H1 (cell line): ENCODE measurements around the gene COX19. TPM values are rescaled to one million over a fixed set of nuclear protein-coding genes. Genes with fewer than 3 reads are reported as not detected.

ENCODE experiments used
- CTCF ChIA-PET: fragments of 300-600 bp; sonication (Branson Sonifier 250); formaldehyde crosslinking; loops from one replicate; lab custom pipeline; 2021; ENCODE audit not compliant: partially characterized antibody; lab: Charles Lee
- POLR2A ChIA-PET: fragments of 300-600 bp; sonication (Branson Sonifier 250); formaldehyde crosslinking; loops from one replicate; lab custom pipeline; 2021; ENCODE audit warnings: inconsistent platforms; ENCODE audit not compliant: partially characterized antibody; lab: Charles Lee
- DNase-seq, 2 experiments: peaks; one replicate each; pipeline versions ENCODE4 v3.0.0 to v3.0.0-alpha.2; 2010 to 2022; ENCODE audit warnings: low spot score in 2 of 2, low read depth in 1 of 2, mixed read lengths in 1 of 2
- FAIRE-seq: peaks from 2 replicates; lab custom pipeline; 2011; peaks lifted over from hg19 to GRCh38; lab: Jason Lieb, UNC
- H2AFZ ChIP-seq: 2 replicates; pipeline ENCODE4 v1.8.1; 2012; ENCODE audit warnings: low read length, inconsistent platforms
- H2AK5ac ChIP-seq: 2 replicates; pipeline ENCODE4 v1.6.1; 2013; ENCODE audit warnings: low read depth, low read length
- H2BK120ac ChIP-seq: replicated peaks from 2 replicates; pipeline ENCODE3; 2013; ENCODE audit warnings: low read depth, low read length, inconsistent platforms
- H2BK12ac ChIP-seq: 2 replicates; pipeline ENCODE4 v1.6.1; 2013; ENCODE audit warnings: low read depth, low read length
- H2BK15ac ChIP-seq: 2 replicates; pipeline ENCODE4 v1.6.1; 2013; ENCODE audit warnings: low read length
- H2BK20ac ChIP-seq: 2 replicates; pipeline ENCODE4 v1.6.1; 2013; ENCODE audit warnings: low read length
- H2BK5ac ChIP-seq: 2 replicates; pipeline ENCODE4 v1.6.1; 2013; ENCODE audit warnings: low read depth, low read length
- H3K14ac ChIP-seq: 2 replicates; pipeline ENCODE4 v1.6.1; 2013; ENCODE audit warnings: inconsistent platforms; ENCODE audit not compliant: insufficient read length
- H3K18ac ChIP-seq: 2 replicates; pipeline ENCODE4 v1.6.1; 2013; ENCODE audit warnings: low read length; ENCODE audit errors: extremely low read depth
- H3K23ac ChIP-seq: 2 replicates; pipeline ENCODE4 v1.6.1; 2013; ENCODE audit warnings: inconsistent platforms; ENCODE audit not compliant: insufficient read length
- H3K23me2 ChIP-seq: 2 replicates; pipeline ENCODE4 v1.6.1; 2013; ENCODE audit warnings: low read depth, low read length
- H3K27ac ChIP-seq: 2 replicates; pipeline ENCODE4 v1.6.1; 2011; ENCODE audit warnings: low read depth, low read length, inconsistent platforms
- H3K27me3 ChIP-seq, 4 experiments: replicated peaks in 1 of 4; 1 replicate in 1 of 4; 2 replicates in 3 of 4; pipeline versions ENCODE4 v1.6.1 to v1.8.1; 2011 to 2013; ENCODE audit warnings: low read length in 3 of 4, mild to moderate bottlenecking in 3 of 4, inconsistent platforms in 2 of 4, mixed read lengths in 2 of 4, moderate library complexity in 1 of 4; ENCODE audit not compliant: control insufficient read depth in 3 of 4, insufficient read depth in 3 of 4; ENCODE audit errors: extremely low read depth in 1 of 4
- H3K36me3 ChIP-seq, 4 experiments: 2 replicates each; pipeline versions ENCODE4 v1.6.1 to v1.8.1; 2011 to 2013; ENCODE audit warnings: mild to moderate bottlenecking in 4 of 4, low read length in 3 of 4, moderate library complexity in 2 of 4, control low read depth in 1 of 4, inconsistent platforms in 1 of 4; ENCODE audit not compliant: insufficient read depth in 4 of 4, control insufficient read depth in 2 of 4
- H3K4ac ChIP-seq: replicated peaks from 2 replicates; pipeline ENCODE3; 2013; ENCODE audit warnings: low read length, low read depth, mixed read lengths, inconsistent platforms; ENCODE audit not compliant: insufficient read length
- H3K4me1 ChIP-seq, 4 experiments: replicated peaks in 1 of 4; 1 replicate in 1 of 4; 2 replicates in 3 of 4; pipeline versions ENCODE4 v1.6.1 to v1.8.1; 2011 to 2013; ENCODE audit warnings: low read length in 3 of 4, inconsistent platforms in 2 of 4, mixed read lengths in 1 of 4; ENCODE audit not compliant: insufficient read depth in 4 of 4, control insufficient read depth in 3 of 4
- H3K4me2 ChIP-seq, 2 experiments: 2 replicates each; pipeline versions ENCODE4 v1.6.1 to v1.8.1; 2011 to 2013; ENCODE audit warnings: low read depth in 2 of 2, low read length in 2 of 2, control low read depth in 1 of 2, inconsistent platforms in 1 of 2, mild to moderate bottlenecking in 1 of 2; ENCODE audit not compliant: insufficient read depth in 1 of 2
- H3K4me3 ChIP-seq, 4 experiments: fragments of 200-600, 300-600 bp in 1 of 4; sonication (generic), shearing (Covaris generic), sonication (Bioruptor Twin) in 1 of 4; 2 replicates each; pipeline versions ENCODE4 v1.5.1 to v1.8.1; 2011 to 2016; ENCODE audit warnings: low read length in 4 of 4, low read depth in 3 of 4, control low read depth in 2 of 4, inconsistent platforms in 2 of 4, mild to moderate bottlenecking in 2 of 4, mixed read lengths in 1 of 4, moderate library complexity in 1 of 4; ENCODE audit not compliant: insufficient read depth in 2 of 4; ENCODE audit errors: extremely low read depth in 1 of 4
- H3K56ac ChIP-seq: replicated peaks from 2 replicates; pipeline ENCODE3; 2013; ENCODE audit warnings: low read depth, mild to moderate bottlenecking, mixed read lengths, low read length, inconsistent platforms; ENCODE audit not compliant: insufficient read length
- H3K79me1 ChIP-seq: 2 replicates; pipeline ENCODE4 v1.6.1; 2013; ENCODE audit warnings: low read depth, low read length, control low read depth
- H3K79me2 ChIP-seq, 2 experiments: 2 replicates each; pipeline versions ENCODE4 v1.6.1 to v1.8.1; 2012 to 2013; ENCODE audit warnings: low read length in 2 of 2, mild to moderate bottlenecking in 2 of 2, inconsistent platforms in 1 of 2; ENCODE audit not compliant: insufficient read depth in 2 of 2, control insufficient read depth in 1 of 2
- H3K9ac ChIP-seq, 4 experiments: replicated peaks in 1 of 4; 1 replicate in 1 of 4; 2 replicates in 3 of 4; pipeline versions ENCODE4 v1.6.1 to v1.8.1; 2011 to 2013; ENCODE audit warnings: low read depth in 3 of 4, low read length in 3 of 4, control low read depth in 2 of 4, mild to moderate bottlenecking in 2 of 4, moderate library complexity in 2 of 4, inconsistent platforms in 1 of 4; ENCODE audit errors: extremely low read depth in 1 of 4
- H3K9me3 ChIP-seq, 2 experiments: 2 replicates each; pipeline versions ENCODE4 v1.6.1 to v1.8.1; 2012 to 2013; ENCODE audit warnings: mild to moderate bottlenecking in 2 of 2, moderate library complexity in 2 of 2, control low read depth in 1 of 2, inconsistent platforms in 1 of 2, low read depth in 1 of 2, low read length in 1 of 2, mixed read lengths in 1 of 2; ENCODE audit not compliant: insufficient read depth in 2 of 2
- H4K20me1 ChIP-seq, 2 experiments: replicated peaks in 1 of 2; 2 replicates each; pipeline versions ENCODE3 to v1.8.1; 2011 to 2013; ENCODE audit warnings: inconsistent platforms in 2 of 2, low read length in 2 of 2, mild to moderate bottlenecking in 1 of 2; ENCODE audit not compliant: insufficient read depth in 2 of 2, control insufficient read depth in 1 of 2
- H4K5ac ChIP-seq: 2 replicates; pipeline ENCODE4 v1.6.1; 2013; ENCODE audit warnings: low read length, low read depth, mixed read lengths, inconsistent platforms; ENCODE audit not compliant: insufficient read length
- H4K8ac ChIP-seq: 2 replicates; pipeline ENCODE4 v1.8.0; 2013; ENCODE audit warnings: mild to moderate bottlenecking, moderate library complexity, low read length, inconsistent platforms; ENCODE audit not compliant: insufficient read depth; ENCODE audit errors: extremely low read depth
- H4K91ac ChIP-seq: replicated peaks from 2 replicates; pipeline ENCODE3; 2013; ENCODE audit warnings: low read length, mixed read lengths, inconsistent platforms; ENCODE audit not compliant: insufficient read length
- CTBP2 ChIP-seq: IDR thresholded peaks from 2 replicates; pipeline ENCODE4 v1.7.0; 2011; ENCODE audit warnings: borderline replicate concordance, mild to moderate bottlenecking, moderate library complexity, mixed read lengths, low read length; ENCODE audit not compliant: insufficient read depth, insufficient read length
- EZH2 ChIP-seq: fragments of 200-600 bp; sonication (generic); IDR thresholded peaks from 2 replicates; pipeline ENCODE4 v1.7.1; 2012; ENCODE audit warnings: low read depth, mild to moderate bottlenecking, moderate library complexity, low read length, inconsistent platforms; ENCODE audit not compliant: severe bottlenecking
- RBBP5 ChIP-seq: IDR thresholded peaks from 2 replicates; pipeline ENCODE4 v1.7.1; 2012; ENCODE audit warnings: low read depth, mild to moderate bottlenecking, inconsistent platforms, low read length, moderate library complexity, borderline replicate concordance
- RFX5 ChIP-seq: IDR thresholded peaks from 2 replicates; pipeline ENCODE4 v1.6.1; 2011; ENCODE audit warnings: low read depth, low read length, improper control_type of control experiment, borderline replicate concordance
- SIX5 ChIP-seq: IDR thresholded peaks from 2 replicates; pipeline ENCODE4 v1.6.1; 2011; ENCODE audit warnings: mild to moderate bottlenecking, low read depth, low read length
- SP1 ChIP-seq: IDR thresholded peaks from 2 replicates; pipeline ENCODE4 v1.6.1; 2011; ENCODE audit warnings: low read depth, low read length
- SUZ12 ChIP-seq: fragments of 200-600 bp; sonication (generic); IDR thresholded peaks from 2 replicates; pipeline ENCODE4 v1.6.1; 2012; ENCODE audit warnings: mild to moderate bottlenecking, inconsistent platforms, low read length, moderate library complexity, mixed read lengths
- TAF7 ChIP-seq: optimal IDR thresholded peaks from 2 replicates; pipeline ENCODE3; 2011; ENCODE audit warnings: low read depth, mild to moderate bottlenecking, inconsistent platforms, low read length, moderate library complexity, borderline replicate concordance
- WGBS, 2 experiments: shearing (Covaris generic) in 1 of 2; methylation state at CpG; one replicate each; pipeline versions ENCODE4 v1.1.6 to v1.1.7; 2013 to 2015; ENCODE audit warnings: low lambda C conversion rate in 2 of 2, mixed read lengths in 2 of 2, inconsistent platforms in 1 of 2, low coverage in 1 of 2, missing lambda C conversion rate in 1 of 2; ENCODE audit not compliant: insufficient replicate concordance in 2 of 2, insufficient coverage in 1 of 2, insufficient read length in 1 of 2; ENCODE audit errors: extremely low coverage in 1 of 2, missing lambda C conversion rate in 1 of 2; 5-methylcytosine and 5-hydroxymethylcytosine counted together
- polyA plus RNA-seq, 7 experiments: library from polyadenylated mRNA; depleted of rRNA in 3 of 7; stranded (reverse) in 5 of 7; unstranded in 2 of 7; fragments of >200 nt in 5 of 7; fragments of 200-250 nt in 2 of 7; gene quantifications; 1 replicate in 5 of 7; 2 replicates in 1 of 7; 4 replicates in 1 of 7; pipeline versions ENCODE4 v1.2.1 to v1.2.3, GENCODE V29; 2011 to 2013; ENCODE audit warnings: missing spikeins in 2 of 7, mixed read lengths in 2 of 7
- total RNA-seq: library from RNA; stranded (reverse); fragmentation: NEBNext Ultra II Directional; extraction: Animal tissue kit (Norgen Biotek cat#: 25700); gene quantifications from 2 replicates; pipeline ENCODE4 v1.2.1, GENCODE V29; 2021
- TF ChIP-seq, protein P1 (sequence below): IDR thresholded peaks from 2 replicates; pipeline ENCODE4 v1.6.1; 2012; ENCODE audit warnings: inconsistent platforms
- TF ChIP-seq, protein P2 (sequence below): IDR thresholded peaks from 2 replicates; pipeline ENCODE4 v1.6.1; 2011; ENCODE audit warnings: low read length, improper control_type of control experiment
- TF ChIP-seq, protein P3 (sequence below): IDR thresholded peaks from 2 replicates; pipeline ENCODE4 v1.6.1; 2012; ENCODE audit warnings: inconsistent platforms

Gene COX19
- total and polyA plus RNA-seq, 2 of the 8 experiments (the other 6 are each of a cell fraction or from before 2014, with no cell fraction given) = 3.9 to 7.9 TPM

DNA sequence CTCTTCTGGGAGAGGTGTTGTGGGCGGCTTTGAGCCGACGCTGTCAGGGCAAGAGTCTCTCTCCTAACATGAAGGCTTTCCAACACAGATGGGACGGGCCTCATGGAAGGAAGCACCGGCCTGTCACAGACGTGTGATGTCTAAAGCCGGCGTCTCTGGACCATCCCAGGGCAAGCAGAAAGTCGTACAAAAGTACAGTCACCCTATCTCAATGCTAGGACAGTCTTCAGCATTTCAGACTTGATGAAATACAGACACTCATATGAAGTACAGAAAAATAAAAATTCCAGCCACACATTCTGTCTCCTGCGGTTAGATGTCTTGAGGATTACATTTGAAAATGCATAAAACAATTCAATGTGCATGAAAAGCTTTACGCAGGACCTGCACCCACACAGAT is 38.2 kb upstream of the COX19 start:
- 95% methylated on average over 11 of the region's 11 CpGs; no CpG with 5 or more reads in 1 of the 2 experiments for WGBS, 2 experiments
- Histone ChIP-seq H3K4ac (no peak overlapping the region), H3K23me2 (peaks cover 8% of the 10 kb centered on the region; the same call in 1 of the 2 replicates)
- TF ChIP-seq, protein P1, sequence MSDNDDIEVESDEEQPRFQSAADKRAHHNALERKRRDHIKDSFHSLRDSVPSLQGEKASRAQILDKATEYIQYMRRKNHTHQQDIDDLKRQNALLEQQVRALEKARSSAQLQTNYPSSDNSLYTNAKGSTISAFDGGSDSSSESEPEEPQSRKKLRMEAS = no peak
- no peak for TF ChIP-seq EZH2
- TF ChIP-seq SUZ12 = no peak
- TF ChIP-seq TAF7 = no peak
- no peak for TF ChIP-seq RBBP5
- no peak for TF ChIP-seq CTBP2
- TF ChIP-seq SP1 = no peak
- no peak for TF ChIP-seq RFX5
- TF ChIP-seq, protein P2, sequence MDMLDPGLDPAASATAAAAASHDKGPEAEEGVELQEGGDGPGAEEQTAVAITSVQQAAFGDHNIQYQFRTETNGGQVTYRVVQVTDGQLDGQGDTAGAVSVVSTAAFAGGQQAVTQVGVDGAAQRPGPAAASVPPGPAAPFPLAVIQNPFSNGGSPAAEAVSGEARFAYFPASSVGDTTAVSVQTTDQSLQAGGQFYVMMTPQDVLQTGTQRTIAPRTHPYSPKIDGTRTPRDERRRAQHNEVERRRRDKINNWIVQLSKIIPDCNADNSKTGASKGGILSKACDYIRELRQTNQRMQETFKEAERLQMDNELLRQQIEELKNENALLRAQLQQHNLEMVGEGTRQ = no peak
- TF ChIP-seq, protein P3, sequence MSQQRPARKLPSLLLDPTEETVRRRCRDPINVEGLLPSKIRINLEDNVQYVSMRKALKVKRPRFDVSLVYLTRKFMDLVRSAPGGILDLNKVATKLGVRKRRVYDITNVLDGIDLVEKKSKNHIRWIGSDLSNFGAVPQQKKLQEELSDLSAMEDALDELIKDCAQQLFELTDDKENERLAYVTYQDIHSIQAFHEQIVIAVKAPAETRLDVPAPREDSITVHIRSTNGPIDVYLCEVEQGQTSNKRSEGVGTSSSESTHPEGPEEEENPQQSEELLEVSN = no peak
- TF ChIP-seq SIX5 = no peak

More for the DNA sequence above, 38.2 kb upstream of the COX19 start:
- CTCF ChIA-PET = interaction anchor here (1.7 to 1.9 kb wide), 2 partner anchors 11 to 20 kb away, joined by 3 to 10 read pairs; no protein-coding TSS in a partner anchor
- H2BK5ac ChIP-seq = no peak overlapping the region
- H4K91ac ChIP-seq = no peak overlapping the region
- no peaks in the 10 kb centered on the region for H3K4me1 ChIP-seq
- peaks cover 10% of the 10 kb centered on the region for H3K79me1 ChIP-seq
- no peak overlapping the region for H2BK120ac ChIP-seq
- H3K23ac ChIP-seq = no peak overlapping the region
- H3K79me2 ChIP-seq = peaks cover 0 to 3% of the 10 kb centered on the region in 2 experiments; a peak in 1 of 4 replicates
- H3K9ac ChIP-seq = no peak overlapping the region
- POLR2A ChIA-PET = interaction anchor here (0.8 kb wide), 1 partner anchor 9 kb away, joined by 3 read pairs; no protein-coding TSS in a partner anchor
- H3K14ac ChIP-seq = no peak overlapping the region
- no peak overlapping the region for H4K8ac ChIP-seq
- H3K18ac ChIP-seq = no peak overlapping the region
- DNase-seq (no peak), FAIRE-seq (no peak)
- peaks cover 3 to 10% of the 10 kb centered on the region in 2 experiments for H4K20me1 ChIP-seq
- H3K9me3 ChIP-seq = peaks cover 0 to 8% of the 10 kb centered on the region in 2 experiments; a peak in 1 of 4 replicates
- H2BK15ac ChIP-seq = no peak overlapping the region
- no peak overlapping the region for H3K27ac ChIP-seq
- no peaks in the 10 kb centered on the region for H3K27me3 ChIP-seq
- H2BK12ac ChIP-seq = no peak overlapping the region
- H3K4me2 ChIP-seq = no peak overlapping the region
- no peak overlapping the region for H4K5ac ChIP-seq
- H3K56ac ChIP-seq = no peak overlapping the region
- no peak overlapping the region for H3K4me3 ChIP-seq
- no peak overlapping the region for H2BK20ac ChIP-seq
- no peak overlapping the region for H2AFZ ChIP-seq
- peaks cover 0 to 7% (median 0%) of the 10 kb centered on the region in 4 experiments; a peak in 3 of 8 replicates for H3K36me3 ChIP-seq
- no peak overlapping the region for H2AK5ac ChIP-seq
